GM20431 (cell line): ENCODE data around the gene ILKAP.

Source experiments
- in situ Hi-C: fragments of 300-500 bp; cut with MseI, MboI; formaldehyde crosslinking; loops from one replicate; pipeline ENCODE4 v1.15.0; 2020; ENCODE audit warnings: low sequenced_read_pairs; ENCODE audit not compliant: unreplicated experiment

ILKAP gene

GRCh38 chr2:238139196-238140039 is 64.1 kb downstream of the ILKAP start:
- in situ Hi-C loops = no loop called here

DNA sequence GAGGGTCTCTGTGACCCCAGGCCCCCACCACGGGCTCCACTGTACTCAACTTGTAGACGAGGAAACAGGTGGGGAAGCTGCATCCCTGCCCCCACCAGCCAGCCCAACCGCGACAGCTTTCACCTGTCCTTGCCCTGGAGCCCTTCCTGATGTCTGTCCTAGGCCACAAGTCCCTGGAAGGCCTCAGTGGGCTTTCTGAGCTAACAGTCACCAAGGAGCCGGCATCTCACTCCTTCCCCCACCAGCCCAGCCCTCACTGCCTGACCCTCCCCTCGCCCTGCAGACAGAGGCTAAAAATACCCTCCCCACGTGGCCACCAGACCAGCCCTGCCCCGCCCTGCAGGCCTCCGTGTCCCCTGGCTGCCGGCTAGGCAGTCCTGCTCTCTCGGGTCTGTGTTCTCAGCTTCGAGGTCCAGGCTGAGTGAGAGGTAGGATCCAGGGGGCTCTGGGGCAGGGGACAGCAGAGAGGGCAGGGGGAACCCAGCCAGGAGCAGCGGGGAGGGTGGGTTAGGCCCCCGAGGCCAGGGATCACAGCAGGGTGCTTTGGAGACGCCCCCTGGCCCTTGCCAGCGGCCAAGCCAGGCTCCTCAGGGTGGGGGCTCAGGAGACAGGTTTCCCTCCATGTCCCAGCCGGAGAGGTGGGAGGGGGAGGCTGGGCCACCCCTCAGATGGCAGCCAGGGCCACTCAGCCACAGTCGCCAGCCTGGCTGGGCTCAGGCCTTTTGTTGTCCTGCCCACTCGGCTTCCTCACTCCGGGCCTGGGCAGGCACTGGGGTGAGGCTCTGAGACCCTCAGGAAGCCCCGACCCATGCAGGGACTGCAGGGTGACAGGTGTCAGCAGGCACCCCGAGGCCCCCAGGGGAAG is 64.9 kb downstream of the ILKAP start, which contains the start of gene KLHL30:
Gene KLHL30, plus strand, starts transcription at position 338 of the 865 bp plus-strand sequence. CDS start 2,087 bp downstream, outside the sequence.
- in situ Hi-C loops = no loop called here

DNA sequence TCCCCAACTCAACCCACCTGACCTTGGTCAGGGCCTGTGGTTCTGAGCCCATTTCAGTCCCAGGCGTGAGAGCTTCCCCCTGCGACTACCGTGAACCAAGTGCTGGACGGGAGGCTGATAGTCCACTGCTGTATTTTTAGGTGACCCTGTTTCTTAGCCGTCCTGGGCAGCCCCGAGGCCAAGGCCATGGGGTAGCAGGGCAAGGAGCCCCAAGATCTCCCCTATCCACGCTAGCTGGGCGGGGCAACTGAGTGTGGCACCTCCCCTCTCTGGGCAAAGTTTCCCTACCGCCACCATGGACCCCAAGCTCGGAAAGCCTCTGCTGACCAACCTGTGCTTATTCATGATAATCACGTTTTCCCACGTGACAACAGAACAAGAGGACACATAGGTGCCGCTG is 65.6 kb downstream of the ILKAP start:
- in situ Hi-C loops = no loop called here

- in situ Hi-C loops = no loop called here
Observed at GRCh38 chr2:238136820-238137537, 66.5 kb downstream of the ILKAP start.

DNA sequence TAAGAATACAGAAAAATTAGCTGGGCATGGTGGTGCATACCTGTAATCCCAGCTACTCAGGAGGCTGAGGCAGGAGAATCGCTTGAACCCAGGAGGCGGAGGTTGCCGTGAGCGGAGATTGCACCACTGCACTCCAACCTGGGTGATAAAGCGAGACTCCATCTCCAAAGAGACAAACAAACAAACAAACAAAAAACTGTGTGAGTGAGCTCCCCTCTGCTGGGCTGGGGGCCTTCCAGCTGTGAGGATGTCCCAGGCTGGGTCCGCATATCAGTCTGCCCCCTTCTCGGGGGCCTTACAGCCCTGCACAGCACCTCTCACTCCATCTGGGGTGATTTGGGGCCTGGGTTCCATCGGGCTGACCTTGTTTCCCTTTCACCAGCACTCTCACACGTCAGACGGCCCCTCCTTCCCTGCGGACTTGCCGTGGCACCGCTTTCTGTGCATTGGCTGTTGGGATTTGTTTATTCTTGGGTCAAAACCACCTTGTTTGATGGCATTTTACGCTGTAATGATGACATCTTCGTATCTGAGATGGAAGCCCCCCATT is 67.8 kb downstream of the ILKAP start:
- in situ Hi-C loops = no loop called here

DNA sequence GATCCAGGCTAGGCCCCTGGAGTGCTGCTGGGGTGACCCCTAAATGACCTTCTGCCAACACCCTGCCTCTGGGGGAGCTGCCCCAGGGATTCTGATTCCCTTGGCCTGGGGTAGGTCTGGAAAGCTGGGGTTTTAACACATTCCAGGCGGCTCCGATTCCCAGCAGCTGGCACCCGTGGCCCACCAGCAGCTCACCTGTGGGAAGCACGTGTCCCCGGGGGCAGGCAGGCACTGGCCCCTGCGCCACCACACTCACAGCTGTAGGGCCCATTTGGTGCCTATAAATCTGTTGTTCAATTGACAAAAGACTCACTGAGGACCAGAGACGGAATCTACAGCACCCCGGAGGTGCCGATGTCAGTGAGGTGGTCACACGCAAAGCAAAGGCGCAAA is 69.1 kb downstream of the ILKAP start:
- in situ Hi-C loops = no loop called here

GRCh38 chr2:238133499-238134392 is 69.7 kb downstream of the ILKAP start:
- in situ Hi-C loops = no loop called here

DNA sequence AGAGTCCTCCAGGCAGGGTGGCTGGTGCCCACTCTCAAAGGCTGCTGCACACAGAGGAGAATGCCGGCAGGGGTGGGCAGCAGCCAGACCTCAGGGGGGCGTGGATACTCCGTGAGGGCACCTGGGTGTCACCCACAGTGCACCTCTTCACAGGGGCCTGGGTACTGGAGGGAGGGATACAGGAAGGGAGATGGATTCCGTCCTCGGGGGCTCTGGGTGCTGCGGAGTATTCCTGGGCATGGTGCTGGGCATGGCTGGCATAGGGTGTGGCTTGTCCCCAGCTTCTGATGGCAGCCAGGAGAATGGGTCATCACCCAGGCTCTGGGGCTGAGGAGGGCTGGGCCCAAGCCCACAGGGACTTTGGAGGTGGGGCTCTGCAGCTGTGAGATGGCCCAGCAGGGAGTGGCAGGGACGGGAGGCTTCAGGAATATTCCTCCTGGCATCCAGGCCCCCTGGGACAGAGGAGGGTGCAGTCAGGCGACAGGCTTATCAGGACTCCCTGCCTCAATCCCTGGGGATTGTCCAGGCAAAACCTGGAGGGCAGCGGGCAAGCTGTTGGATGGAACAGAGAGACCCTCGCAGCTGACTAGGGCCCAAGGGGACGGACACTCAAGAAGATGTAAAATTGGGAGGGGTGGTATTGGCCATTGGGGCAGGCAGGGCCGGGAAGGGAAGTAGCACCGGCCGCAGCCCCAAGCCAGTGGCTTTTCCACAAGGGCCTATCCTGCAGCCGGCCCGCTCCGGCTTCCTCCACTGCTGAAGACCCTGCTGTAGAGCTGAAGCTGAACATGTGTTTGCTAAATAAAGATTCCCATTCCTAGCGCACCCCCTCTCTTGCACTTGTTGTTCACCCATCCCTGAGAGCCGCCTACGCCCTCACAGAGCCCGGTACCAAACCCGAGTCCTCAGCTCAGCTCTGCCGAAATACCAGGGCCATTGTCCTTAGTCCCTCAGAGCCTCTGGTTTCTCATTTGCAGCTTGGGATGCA is 70.7 kb downstream of the ILKAP start:
- in situ Hi-C loops = no loop called here

GRCh38 chr2:238131761-238132462 is 71.6 kb downstream of the ILKAP start:
- in situ Hi-C loops = no loop called here

DNA sequence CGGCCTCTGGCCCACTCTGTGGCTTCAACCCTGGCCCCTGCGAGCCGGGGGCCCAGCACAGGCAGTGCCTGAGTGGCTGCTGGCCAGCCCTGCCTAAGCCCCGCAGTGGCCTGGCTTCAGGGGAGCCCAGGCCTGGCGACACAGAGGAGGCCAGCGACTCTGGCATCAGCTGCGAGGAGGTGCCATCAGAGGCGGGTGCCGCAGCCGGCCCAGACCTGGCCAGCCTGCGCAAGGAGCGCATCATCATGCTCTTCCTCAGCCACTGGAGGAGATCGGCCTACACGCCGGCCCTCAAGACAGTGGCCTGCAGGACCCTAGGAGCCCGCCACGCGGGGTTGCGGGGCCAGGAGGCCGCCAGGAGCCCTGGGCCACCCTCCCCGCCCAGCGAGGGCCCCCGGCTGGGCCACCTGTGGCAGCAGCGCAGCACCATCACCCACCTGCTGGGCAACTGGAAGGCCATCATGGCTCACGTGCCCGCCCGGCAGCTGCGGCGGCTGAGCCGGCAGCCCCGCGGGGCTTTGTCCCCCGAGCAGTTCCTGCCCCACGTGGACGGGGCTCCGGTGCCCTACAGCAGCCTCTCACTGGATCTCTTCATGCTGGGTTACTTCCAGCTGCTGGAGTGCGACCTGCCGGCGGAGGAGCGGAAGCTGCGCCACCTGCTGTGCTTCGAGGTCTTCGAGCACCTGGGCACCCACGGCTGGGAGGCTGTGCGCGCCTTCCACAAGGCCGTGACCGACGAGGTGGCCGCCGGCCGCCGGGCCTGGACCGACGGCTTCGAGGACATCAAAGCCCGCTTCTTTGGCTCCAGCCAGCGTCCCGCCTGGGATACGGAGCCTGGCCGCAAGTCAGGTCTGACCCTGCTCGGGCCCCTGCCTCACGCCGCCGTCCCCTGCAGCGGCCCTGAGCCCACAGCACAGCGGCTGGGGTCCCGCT is 72.5 kb downstream of the ILKAP start:
- in situ Hi-C loops = no loop called here

GRCh38 chr2:238130111-238130695 is 73.3 kb downstream of the ILKAP start:
- in situ Hi-C loops = no loop called here

GRCh38 chr2:238129166-238130010 is 74.1 kb downstream of the ILKAP start:
- in situ Hi-C loops = no loop called here

DNA sequence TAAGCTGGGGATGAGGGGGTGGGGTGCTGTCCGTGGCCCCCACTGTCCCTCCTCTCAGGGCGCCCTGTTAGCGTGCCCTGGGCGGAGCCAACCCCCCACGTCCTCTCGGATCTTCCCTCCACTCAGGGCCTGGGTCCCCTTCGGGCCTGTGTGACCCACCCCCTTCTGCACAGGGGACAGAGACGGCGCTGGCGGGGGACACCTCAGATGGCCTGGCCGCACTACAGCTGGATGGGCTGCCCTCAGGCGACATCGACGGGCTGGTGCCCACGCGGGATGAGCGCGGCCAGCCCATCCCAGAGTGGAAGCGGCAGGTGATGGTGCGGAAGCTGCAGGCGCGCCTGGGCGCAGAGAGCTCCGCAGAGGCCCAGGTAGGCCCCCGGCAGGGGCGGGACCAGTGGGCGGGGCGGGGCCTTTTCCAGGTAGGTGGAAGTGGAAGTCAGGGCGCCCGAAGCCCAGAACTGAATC is 74.9 kb downstream of the ILKAP start:
- in situ Hi-C loops = no loop called here

DNA sequence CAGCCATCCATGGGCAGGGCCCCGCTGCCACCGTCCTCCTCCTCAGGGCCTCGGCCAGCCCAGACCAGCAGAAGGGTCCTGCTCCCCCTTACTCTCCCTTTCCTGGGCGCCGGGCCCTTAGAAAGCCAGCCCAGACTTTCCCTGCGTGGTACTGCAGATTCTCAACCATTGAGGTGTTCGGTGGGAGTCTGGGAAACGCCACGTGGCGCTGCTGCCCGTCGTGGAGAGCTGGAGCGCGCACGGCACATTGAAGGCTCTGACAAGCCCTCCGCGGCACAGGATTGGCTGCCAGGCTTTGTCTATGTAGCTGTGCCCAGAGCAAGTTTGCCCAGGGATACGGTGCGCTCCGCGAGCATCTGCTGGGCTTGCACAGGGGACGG is 75.4 kb downstream of the ILKAP start:
- in situ Hi-C loops = no loop called here
